Measurements from ENCODE around the gene CEP95. TPM values are rescaled to one million over a fixed set of nuclear protein-coding genes. Genes with fewer than 3 reads are reported as not detected.

The CEP95 gene
- total RNA-seq, 1 experiment from 2014 or later: 63.8 TPM

DNA sequence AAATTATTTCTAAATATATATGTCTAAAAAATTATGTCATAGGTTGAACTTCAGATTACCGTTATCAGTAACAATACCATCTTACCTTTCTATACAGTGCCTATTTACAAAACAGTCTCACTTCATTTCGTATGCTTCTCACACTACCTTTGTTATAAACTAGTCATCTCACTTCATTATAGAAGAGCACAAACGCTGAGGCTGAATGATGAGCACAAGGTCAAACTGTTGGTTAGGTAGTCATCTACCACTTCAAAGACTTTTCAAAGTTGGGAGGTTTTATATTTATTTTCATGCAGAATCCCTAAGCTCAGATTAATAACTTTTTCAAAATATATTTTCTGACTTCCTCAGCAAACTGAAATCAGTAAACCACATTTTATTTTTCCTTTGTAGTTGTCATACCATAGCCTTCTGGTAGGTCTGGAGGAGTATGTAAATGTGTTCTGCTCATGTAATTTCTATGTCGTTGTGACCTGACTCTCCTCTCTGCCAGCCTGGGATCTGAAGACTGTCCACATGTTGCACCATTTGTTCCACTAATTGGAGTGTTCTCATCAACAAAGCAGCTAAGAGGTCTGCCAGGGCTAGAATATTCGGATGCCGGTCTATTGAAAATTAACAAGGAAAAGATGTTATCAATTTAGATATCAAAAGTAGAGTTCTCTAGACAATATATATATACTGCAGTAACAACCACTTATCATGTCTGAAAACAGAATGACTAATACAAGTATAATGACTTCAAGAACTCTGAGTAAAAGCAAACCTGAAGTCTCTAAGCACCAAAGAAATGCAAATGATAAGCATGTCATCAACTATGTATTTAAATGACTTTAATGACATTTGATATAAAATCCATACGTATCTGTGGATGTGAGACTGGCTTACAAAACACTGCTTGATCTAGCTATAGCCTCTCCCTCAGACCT is 73.9 kb downstream of the CEP95 start:
- peaks cover 10% of the 10 kb centered on the region for H3K4me1 Mint-ChIP-seq
- DNase-seq (ENCODE audit: low spot score): no peak
- H3K27me3 Mint-ChIP-seq (ENCODE audit: low read depth): no peaks in the 10 kb centered on the region
- ChIA-PET POLR2A (no interaction called here), CTCF (no interaction called here)
- H3K36me3 Mint-ChIP-seq: peaks cover 24% of the 10 kb centered on the region
- H3K27ac Mint-ChIP-seq: peak overlapping the region; percentile 54
- ATAC-seq: no peak
- H3K9me3 Mint-ChIP-seq: no peaks in the 10 kb centered on the region
- no peak overlapping the region for H3K4me3 Mint-ChIP-seq
- TF ChIP-seq ZNF396 (CRISPR knock-in tag; IDR thresholded peaks at IDR 0.05; ENCODE audit: borderline replicate concordance) (no peak), SP1 (CRISPR knock-in tag; conservative IDR thresholded peaks at IDR 0.05) (no peak), TCF7 (CRISPR knock-in tag; IDR thresholded peaks at IDR 0.05; ENCODE audit: low read depth) (no peak), NFATC4 (CRISPR knock-in tag; IDR thresholded peaks at IDR 0.05) (no peak), OVOL2 (CRISPR knock-in tag; IDR thresholded peaks at IDR 0.05; ENCODE audit: borderline replicate concordance) (no peak), NR2C2 (CRISPR knock-in tag; IDR thresholded peaks at IDR 0.05) (no peak), ZNF416 (CRISPR knock-in tag; IDR thresholded peaks at IDR 0.05) (no peak), ZNF423 (CRISPR knock-in tag; IDR thresholded peaks at IDR 0.05) (no peak), HMGA2 (CRISPR knock-in tag; IDR thresholded peaks at IDR 0.05) (no peak), CBFB (CRISPR knock-in tag; IDR thresholded peaks at IDR 0.05; ENCODE audit: low read depth) (no peak)
- TF ChIP-seq, protein P1, sequence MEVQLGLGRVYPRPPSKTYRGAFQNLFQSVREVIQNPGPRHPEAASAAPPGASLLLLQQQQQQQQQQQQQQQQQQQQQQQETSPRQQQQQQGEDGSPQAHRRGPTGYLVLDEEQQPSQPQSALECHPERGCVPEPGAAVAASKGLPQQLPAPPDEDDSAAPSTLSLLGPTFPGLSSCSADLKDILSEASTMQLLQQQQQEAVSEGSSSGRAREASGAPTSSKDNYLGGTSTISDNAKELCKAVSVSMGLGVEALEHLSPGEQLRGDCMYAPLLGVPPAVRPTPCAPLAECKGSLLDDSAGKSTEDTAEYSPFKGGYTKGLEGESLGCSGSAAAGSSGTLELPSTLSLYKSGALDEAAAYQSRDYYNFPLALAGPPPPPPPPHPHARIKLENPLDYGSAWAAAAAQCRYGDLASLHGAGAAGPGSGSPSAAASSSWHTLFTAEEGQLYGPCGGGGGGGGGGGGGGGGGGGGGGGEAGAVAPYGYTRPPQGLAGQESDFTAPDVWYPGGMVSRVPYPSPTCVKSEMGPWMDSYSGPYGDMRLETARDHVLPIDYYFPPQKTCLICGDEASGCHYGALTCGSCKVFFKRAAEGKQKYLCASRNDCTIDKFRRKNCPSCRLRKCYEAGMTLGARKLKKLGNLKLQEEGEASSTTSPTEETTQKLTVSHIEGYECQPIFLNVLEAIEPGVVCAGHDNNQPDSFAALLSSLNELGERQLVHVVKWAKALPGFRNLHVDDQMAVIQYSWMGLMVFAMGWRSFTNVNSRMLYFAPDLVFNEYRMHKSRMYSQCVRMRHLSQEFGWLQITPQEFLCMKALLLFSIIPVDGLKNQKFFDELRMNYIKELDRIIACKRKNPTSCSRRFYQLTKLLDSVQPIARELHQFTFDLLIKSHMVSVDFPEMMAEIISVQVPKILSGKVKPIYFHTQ (CRISPR knock-in tag; IDR thresholded peaks at IDR 0.05): no peak
- TF ChIP-seq, protein P2, sequence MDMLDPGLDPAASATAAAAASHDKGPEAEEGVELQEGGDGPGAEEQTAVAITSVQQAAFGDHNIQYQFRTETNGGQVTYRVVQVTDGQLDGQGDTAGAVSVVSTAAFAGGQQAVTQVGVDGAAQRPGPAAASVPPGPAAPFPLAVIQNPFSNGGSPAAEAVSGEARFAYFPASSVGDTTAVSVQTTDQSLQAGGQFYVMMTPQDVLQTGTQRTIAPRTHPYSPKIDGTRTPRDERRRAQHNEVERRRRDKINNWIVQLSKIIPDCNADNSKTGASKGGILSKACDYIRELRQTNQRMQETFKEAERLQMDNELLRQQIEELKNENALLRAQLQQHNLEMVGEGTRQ (CRISPR knock-in tag; IDR thresholded peaks at IDR 0.05): no peak

DNA sequence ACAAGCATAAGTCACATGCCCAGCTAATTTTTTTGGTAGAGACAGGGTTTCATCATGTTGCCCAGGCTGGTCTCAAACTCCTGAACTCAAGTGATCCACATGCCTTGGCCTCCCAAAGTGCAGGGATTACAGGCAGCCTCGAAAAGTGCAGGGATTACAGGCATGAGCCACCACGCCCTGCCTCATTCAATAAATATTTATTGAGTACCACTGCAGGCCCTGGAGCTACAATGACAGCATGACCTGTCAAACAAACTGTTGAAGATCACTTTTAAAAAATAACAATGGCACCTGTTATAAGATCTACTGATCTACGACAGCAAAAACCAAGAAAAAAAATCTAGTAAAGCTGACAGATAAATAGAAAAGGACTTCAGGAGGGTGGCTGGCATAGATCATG is 76.3 kb downstream of the CEP95 start:
- no peak overlapping the region for H3K4me3 Mint-ChIP-seq
- CTCF ChIA-PET: interaction anchor here (0.7 kb wide), 1 partner anchor 16 kb away, joined by 4 read pairs; no protein-coding TSS in a partner anchor
- DNase-seq (ENCODE audit: low spot score) (no peak), ATAC-seq (no peak)
- peaks cover 18% of the 10 kb centered on the region for H3K36me3 Mint-ChIP-seq
- no peak overlapping the region; the same call in 1 of the 2 replicates for H3K27ac Mint-ChIP-seq
- no peaks in the 10 kb centered on the region for H3K9me3 Mint-ChIP-seq
- peaks cover 13% of the 10 kb centered on the region for H3K4me1 Mint-ChIP-seq
- no peaks in the 10 kb centered on the region for H3K27me3 Mint-ChIP-seq (ENCODE audit: low read depth)
- POLR2A ChIA-PET: no interaction called here
- TF ChIP-seq, protein P1 (CRISPR knock-in tag; IDR thresholded peaks at IDR 0.05): no peak
- no peak for TF ChIP-seq ZNF263 (CRISPR knock-in tag; IDR thresholded peaks at IDR 0.05; ENCODE audit: low read depth)
- no peak for TF ChIP-seq MYBL2 (CRISPR knock-in tag; IDR thresholded peaks at IDR 0.05)
- TF ChIP-seq ETV6 (CRISPR knock-in tag; IDR thresholded peaks at IDR 0.05): no peak
- no peak for TF ChIP-seq NR2C2 (CRISPR knock-in tag; IDR thresholded peaks at IDR 0.05)
- no peak for TF ChIP-seq ZNF671 (CRISPR knock-in tag; IDR thresholded peaks at IDR 0.05)
- no peak for TF ChIP-seq NFYB (CRISPR knock-in tag; conservative IDR thresholded peaks at IDR 0.05; ENCODE audit: low read depth)
- no peak for TF ChIP-seq ZBTB21 (CRISPR knock-in tag; IDR thresholded peaks at IDR 0.05; ENCODE audit: borderline replicate concordance)
- no peak for TF ChIP-seq NFATC4 (CRISPR knock-in tag; IDR thresholded peaks at IDR 0.05)
- TF ChIP-seq, protein P3, sequence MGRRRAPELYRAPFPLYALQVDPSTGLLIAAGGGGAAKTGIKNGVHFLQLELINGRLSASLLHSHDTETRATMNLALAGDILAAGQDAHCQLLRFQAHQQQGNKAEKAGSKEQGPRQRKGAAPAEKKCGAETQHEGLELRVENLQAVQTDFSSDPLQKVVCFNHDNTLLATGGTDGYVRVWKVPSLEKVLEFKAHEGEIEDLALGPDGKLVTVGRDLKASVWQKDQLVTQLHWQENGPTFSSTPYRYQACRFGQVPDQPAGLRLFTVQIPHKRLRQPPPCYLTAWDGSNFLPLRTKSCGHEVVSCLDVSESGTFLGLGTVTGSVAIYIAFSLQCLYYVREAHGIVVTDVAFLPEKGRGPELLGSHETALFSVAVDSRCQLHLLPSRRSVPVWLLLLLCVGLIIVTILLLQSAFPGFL (CRISPR knock-in tag; IDR thresholded peaks at IDR 0.05; ENCODE audit: borderline replicate concordance): no peak
- TF ChIP-seq, protein P4, sequence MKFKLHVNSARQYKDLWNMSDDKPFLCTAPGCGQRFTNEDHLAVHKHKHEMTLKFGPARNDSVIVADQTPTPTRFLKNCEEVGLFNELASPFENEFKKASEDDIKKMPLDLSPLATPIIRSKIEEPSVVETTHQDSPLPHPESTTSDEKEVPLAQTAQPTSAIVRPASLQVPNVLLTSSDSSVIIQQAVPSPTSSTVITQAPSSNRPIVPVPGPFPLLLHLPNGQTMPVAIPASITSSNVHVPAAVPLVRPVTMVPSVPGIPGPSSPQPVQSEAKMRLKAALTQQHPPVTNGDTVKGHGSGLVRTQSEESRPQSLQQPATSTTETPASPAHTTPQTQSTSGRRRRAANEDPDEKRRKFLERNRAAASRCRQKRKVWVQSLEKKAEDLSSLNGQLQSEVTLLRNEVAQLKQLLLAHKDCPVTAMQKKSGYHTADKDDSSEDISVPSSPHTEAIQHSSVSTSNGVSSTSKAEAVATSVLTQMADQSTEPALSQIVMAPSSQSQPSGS (CRISPR knock-in tag; IDR thresholded peaks at IDR 0.05; ENCODE audit: borderline replicate concordance, low read depth): no peak
- TF ChIP-seq ZNF219 (CRISPR knock-in tag; IDR thresholded peaks at IDR 0.05; ENCODE audit: borderline replicate concordance): no peak
- TF ChIP-seq, protein P5, sequence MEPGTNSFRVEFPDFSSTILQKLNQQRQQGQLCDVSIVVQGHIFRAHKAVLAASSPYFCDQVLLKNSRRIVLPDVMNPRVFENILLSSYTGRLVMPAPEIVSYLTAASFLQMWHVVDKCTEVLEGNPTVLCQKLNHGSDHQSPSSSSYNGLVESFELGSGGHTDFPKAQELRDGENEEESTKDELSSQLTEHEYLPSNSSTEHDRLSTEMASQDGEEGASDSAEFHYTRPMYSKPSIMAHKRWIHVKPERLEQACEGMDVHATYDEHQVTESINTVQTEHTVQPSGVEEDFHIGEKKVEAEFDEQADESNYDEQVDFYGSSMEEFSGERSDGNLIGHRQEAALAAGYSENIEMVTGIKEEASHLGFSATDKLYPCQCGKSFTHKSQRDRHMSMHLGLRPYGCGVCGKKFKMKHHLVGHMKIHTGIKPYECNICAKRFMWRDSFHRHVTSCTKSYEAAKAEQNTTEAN (CRISPR knock-in tag; IDR thresholded peaks at IDR 0.05): no peak
- TF ChIP-seq, protein P6, sequence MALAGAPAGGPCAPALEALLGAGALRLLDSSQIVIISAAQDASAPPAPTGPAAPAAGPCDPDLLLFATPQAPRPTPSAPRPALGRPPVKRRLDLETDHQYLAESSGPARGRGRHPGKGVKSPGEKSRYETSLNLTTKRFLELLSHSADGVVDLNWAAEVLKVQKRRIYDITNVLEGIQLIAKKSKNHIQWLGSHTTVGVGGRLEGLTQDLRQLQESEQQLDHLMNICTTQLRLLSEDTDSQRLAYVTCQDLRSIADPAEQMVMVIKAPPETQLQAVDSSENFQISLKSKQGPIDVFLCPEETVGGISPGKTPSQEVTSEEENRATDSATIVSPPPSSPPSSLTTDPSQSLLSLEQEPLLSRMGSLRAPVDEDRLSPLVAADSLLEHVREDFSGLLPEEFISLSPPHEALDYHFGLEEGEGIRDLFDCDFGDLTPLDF (CRISPR knock-in tag; IDR thresholded peaks at IDR 0.05): no peak

All from WTC11 (cell line).